GM18517 (cell line): ENCODE data around the gene SLC35F1.
A peak's percentile ranks its signal among the peaks of the same experiment; 100 is the strongest.
"Not testable (repeated sequence)": the region's sequence is repeated elsewhere in the genome, so short reads cannot be mapped to it uniquely, and the experiment has no call there.

Experiments
- ATAC-seq: cut with Tn5 transposase; IDR thresholded peaks from one replicate; pipeline ENCODE4 v1.9.1; 2021; ENCODE audit warnings: mild to moderate bottlenecking, moderate library complexity; ENCODE audit not compliant: unreplicated experiment

The SLC35F1 gene

GRCh38 chr6:117924690-117925089 lies 17.6 kb downstream of the SLC35F1 start:
- ATAC-seq, result no peak

GRCh38 chr6:117927866-117928265 lies 20.8 kb downstream of the SLC35F1 start:
- ATAC-seq, result no peak

GRCh38 chr6:117928833-117929232 lies 21.8 kb downstream of the SLC35F1 start:
- ATAC-seq, result no peak

- no peak for ATAC-seq
These were observed 22.4 kb downstream of the SLC35F1 start for GRCh38 chr6:117929501-117929900.

GRCh38 chr6:117930645-117931044 lies 23.6 kb downstream of the SLC35F1 start:
- ATAC-seq, result no peak

- no peak for ATAC-seq
These were observed 24.9 kb downstream of the SLC35F1 start for GRCh38 chr6:117932001-117932400.

- ATAC-seq, result no peak
These were observed 25.6 kb downstream of the SLC35F1 start for GRCh38 chr6:117932676-117933075.

- ATAC-seq, result no peak
These were observed 26.4 kb downstream of the SLC35F1 start for GRCh38 chr6:117933471-117933870.

GRCh38 chr6:117938311-117938995 lies 31.4 kb downstream of the SLC35F1 start:
- ATAC-seq, result no peak

GRCh38 chr6:117947234-117947633 lies 40.2 kb downstream of the SLC35F1 start:
- no peak for ATAC-seq

GRCh38 chr6:117951783-117952182 lies 44.7 kb downstream of the SLC35F1 start:
- ATAC-seq, result no peak

GRCh38 chr6:117955684-117956256 lies 48.7 kb downstream of the SLC35F1 start:
- peak; percentile 53 for ATAC-seq

- ATAC-seq, result no peak
These were observed 49.3 kb downstream of the SLC35F1 start for GRCh38 chr6:117956386-117956785.

- ATAC-seq, result no peak
These were observed 51.5 kb downstream of the SLC35F1 start for GRCh38 chr6:117958536-117958935.

- no peak for ATAC-seq
These were observed 53.8 kb downstream of the SLC35F1 start for GRCh38 chr6:117960877-117961276.

- no peak for ATAC-seq
These were observed 54.2 kb downstream of the SLC35F1 start for GRCh38 chr6:117961301-117961700.

GRCh38 chr6:117965763-117966162 lies 58.7 kb downstream of the SLC35F1 start:
- not testable (repeated sequence) for ATAC-seq

GRCh38 chr6:117971637-117972036 lies 64.6 kb downstream of the SLC35F1 start:
- ATAC-seq, result no peak

- no peak for ATAC-seq
These were observed 68.0 kb downstream of the SLC35F1 start for GRCh38 chr6:117974914-117975627.

GRCh38 chr6:117976030-117976651 lies 69.1 kb downstream of the SLC35F1 start:
- ATAC-seq, result no peak

GRCh38 chr6:117985916-117986315 lies 78.9 kb downstream of the SLC35F1 start:
- no peak for ATAC-seq

GRCh38 chr6:117986396-117986795 lies 79.3 kb downstream of the SLC35F1 start:
- ATAC-seq, result no peak
